Retinal pigment epithelial cell (primary cell): ENCODE data around the gene NCOR1.
"Not testable (repeated sequence)": the region's sequence is repeated elsewhere in the genome, so short reads cannot be mapped to it uniquely, and the experiment has no call there.

Experiments used
- DNase-seq: peaks from one replicate; pipeline ENCODE4 v3.0.0-alpha.2; 2010; ENCODE audit warnings: low read depth
- H3K4me3 ChIP-seq: 2 replicates; pipeline ENCODE4 v1.5.1; 2011; ENCODE audit warnings: mild to moderate bottlenecking, low read length, control low read depth, moderate library complexity
- TF ChIP-seq, protein P1 (sequence below): conservative IDR thresholded peaks from 2 replicates; pipeline ENCODE4 v1.5.1; 2011; ENCODE audit warnings: low read depth, low read length, control low read depth, inconsistent platforms

NCOR1 gene

DNA sequence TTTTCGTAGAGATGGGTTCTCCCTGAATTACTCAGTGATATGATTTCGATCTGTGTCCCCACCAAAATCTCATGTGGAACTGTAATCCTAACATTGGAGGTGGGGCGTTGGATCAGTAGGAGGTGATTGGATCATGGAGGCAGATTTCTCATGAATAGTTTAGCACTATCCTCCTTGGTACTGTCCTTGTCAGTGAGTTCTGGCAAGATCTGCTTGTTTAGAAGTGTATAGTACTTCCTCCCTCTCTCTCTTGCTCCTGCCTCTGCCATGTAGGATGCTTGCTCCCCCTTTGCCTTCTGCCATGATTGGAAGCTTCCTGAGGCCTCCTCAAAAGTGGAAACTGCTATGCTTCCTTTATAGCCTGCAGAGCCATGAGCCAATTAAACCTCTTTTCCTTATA, 24.6 kb upstream of the NCOR1 start:
- no peak for DNase-seq
- TF ChIP-seq, protein P1, sequence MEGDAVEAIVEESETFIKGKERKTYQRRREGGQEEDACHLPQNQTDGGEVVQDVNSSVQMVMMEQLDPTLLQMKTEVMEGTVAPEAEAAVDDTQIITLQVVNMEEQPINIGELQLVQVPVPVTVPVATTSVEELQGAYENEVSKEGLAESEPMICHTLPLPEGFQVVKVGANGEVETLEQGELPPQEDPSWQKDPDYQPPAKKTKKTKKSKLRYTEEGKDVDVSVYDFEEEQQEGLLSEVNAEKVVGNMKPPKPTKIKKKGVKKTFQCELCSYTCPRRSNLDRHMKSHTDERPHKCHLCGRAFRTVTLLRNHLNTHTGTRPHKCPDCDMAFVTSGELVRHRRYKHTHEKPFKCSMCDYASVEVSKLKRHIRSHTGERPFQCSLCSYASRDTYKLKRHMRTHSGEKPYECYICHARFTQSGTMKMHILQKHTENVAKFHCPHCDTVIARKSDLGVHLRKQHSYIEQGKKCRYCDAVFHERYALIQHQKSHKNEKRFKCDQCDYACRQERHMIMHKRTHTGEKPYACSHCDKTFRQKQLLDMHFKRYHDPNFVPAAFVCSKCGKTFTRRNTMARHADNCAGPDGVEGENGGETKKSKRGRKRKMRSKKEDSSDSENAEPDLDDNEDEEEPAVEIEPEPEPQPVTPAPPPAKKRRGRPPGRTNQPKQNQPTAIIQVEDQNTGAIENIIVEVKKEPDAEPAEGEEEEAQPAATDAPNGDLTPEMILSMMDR = no peak
- no peak overlapping the region for H3K4me3 ChIP-seq

DNA sequence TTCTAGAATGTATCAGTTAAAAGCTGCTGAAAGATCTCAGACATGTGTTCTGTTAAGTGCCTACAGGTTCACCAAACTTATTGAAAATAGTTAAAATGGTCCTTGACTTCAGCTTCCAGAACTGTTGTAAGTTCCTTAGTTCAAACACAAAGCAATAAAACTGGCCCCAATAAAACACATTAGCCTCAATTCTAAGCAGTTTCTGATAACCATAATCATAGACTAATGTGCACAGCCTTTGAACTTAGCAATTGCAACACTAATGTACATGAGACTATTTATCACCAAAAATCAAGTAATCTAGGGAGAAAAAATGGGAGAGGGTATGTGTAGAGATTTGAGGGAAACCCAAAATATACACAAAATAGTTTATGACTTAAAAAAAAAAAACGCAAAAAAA, 17.1 kb upstream of the NCOR1 start:
- TF ChIP-seq, protein P1 = no peak
- DNase-seq = no peak
- no peak overlapping the region for H3K4me3 ChIP-seq

DNA sequence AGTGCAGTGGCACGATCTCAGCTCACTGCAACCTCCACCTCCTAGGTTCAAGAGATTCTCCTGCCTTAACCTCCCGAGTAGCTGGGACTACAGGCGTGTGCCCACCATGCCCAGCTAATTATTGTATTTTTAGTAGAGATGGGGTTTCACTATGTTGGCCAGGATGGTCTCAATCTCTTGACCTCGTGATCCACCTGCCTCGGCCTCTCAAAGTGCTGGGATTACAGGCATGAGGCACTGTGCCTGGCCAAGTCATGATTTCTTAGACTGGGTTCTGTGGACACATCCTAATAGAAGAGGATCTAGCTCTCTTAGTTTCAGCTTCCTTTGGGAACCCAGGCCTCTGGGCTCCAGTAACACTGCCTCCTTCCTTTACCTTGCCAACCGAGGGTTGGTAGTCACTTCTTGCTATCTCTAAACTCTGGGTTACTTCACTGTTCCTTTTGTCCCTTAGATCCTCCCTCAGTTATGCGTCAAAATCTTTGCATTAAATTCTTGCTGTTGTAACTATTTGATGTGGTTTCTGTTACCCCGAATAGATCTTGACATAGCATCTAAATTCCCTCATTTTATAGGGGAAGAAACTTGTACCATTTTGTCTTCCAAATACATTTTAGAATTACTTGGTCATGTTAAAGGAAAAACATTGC, 14.7 kb upstream of the NCOR1 start:
- DNase-seq = not testable (repeated sequence)

DNA sequence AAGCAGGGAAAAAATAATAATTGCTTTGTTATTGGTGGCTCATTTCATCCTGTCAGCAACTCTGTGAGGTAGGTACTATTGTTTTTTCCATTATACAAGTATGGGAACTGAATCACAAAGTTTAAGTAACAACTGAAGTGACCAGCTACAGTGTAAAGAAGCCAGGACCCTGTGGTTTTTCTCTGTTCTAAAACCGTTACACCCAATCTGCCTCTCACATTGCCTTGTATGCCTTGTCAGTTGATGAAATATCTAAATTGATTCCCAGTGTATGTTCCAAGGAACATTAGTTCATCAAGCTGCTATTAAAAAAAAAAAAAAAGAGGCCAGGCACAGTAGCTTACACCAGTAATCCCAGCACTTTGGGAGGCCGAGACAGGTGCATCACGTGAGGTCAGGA, 7.1 kb upstream of the NCOR1 start:
- no peak overlapping the region for H3K4me3 ChIP-seq
- TF ChIP-seq, protein P1 = no peak
- no peak for DNase-seq

More for the DNA sequence above, 14.7 kb upstream of the NCOR1 start:
- H3K4me3 ChIP-seq = not testable (repeated sequence)

DNA sequence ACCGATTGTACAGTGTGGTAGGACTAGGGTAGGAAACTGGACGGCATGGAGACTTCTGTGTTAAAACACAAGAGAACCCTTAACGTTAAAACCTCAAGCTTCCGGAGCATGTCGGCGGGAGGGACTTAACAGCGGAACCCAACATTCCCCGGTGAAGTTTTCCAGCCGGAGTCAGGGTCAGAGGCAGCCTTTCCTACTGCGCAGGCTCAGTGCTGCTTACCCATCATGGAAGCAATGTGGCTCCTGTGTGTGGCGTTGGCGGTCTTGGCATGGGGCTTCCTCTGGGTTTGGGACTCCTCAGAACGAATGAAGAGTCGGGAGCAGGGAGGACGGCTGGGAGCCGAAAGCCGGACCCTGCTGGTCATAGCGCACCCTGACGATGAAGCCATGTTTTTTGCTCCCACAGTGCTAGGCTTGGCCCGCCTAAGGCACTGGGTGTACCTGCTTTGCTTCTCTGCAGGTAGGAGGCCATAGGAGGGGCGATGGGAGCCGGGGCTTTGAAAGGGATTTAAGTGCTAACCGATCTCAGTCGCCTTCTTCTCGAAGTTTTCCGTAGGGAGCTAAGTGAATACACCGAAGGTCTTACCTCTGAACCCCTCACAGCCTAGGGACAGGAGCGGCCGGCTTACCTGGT, 1.8 kb upstream of the NCOR1 start, which contains the start of gene PIGL:
TSS of gene PIGL (plus strand) at position 209 of the 634 bp plus-strand sequence. CDS start at position 226, 17 bp downstream.
- TF ChIP-seq, protein P1 = no peak
- peak; percentile 78 for DNase-seq
- H3K4me3 ChIP-seq = peak within 1 kb of the TSS; percentile 96

DNA sequence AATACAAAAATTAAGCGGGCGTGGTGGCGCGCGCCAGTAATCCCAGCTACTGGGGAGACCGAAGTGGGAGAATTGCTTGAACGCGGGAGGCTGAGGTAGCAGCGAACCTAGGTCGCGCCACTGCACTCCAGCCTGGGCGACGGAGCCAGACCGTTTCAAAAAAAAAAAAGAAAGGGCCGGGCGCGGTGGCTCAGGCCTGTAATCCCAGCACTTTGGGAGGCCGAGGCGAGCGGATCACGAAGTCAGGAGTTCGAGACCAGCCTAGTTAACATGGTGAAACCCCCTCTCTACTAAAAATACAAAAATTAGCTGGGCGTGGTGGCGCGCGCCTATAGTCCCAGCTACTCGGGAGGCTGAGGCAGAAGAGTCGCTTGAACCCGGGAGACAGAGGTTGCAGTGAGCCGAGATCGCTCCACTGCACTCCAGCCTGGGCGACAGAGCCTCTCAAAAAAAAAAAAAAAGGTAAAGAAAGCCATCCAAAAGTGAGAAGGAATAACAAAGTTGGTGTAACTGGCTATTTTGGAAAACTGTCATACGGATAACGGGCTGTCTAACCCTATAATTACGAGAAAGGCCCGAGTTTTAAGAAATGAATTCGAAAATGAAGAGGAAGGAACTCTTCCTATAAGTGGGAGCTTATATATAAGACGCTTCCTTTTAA, 1.1 kb upstream of the NCOR1 start:
- not testable (repeated sequence) for DNase-seq
- H3K4me3 ChIP-seq = peak overlapping the region; percentile 96

DNA sequence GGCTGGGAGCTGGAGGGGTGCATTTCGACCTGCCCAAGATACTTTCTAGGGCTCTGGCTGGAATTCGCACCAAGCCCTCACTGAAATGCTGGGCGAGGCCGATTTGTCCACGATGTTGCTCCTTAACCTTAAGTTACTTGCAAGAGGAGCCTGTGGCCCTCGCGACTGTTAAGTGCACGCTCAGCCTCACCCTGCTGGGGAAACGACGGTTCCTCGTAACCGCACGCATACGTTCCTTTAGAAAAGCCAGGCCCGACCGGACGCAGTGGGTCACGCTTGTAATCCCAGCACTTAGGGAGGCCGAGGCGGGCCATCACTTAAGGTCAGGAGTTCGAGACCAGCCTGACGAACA, 607 bp upstream of the NCOR1 start:
- no peak for DNase-seq
- H3K4me3 ChIP-seq = peak overlapping the region; percentile 87
- TF ChIP-seq, protein P1 = no peak

DNA sequence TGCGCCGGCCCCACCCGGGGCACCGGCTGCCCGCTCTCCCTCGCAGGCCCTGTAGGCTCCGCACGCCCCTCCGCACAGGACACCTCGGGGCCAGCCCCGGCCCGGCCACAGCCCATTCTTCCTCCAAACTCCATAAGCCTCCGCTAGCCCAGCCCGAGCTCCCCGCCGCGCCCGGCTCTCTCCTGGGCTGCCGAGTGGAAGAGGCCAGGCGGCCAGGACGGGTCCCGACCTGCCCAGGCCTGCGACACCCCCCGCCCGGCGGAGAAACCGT, 397 bp downstream of the NCOR1 start:
- peak overlapping the region; percentile 87 for H3K4me3 ChIP-seq
- TF ChIP-seq, protein P1 = no peak
- no peak for DNase-seq
